NCI-H2081 treated with DMSO at 0.1 percent for 48 hours (cell line): ENCODE measurements around the gene RBBP8.

Experiments
- DNase-seq: peaks from one replicate; lab custom pipeline; 2025; lab: John Stamatoyannopoulos, UW

The RBBP8 gene

DNA sequence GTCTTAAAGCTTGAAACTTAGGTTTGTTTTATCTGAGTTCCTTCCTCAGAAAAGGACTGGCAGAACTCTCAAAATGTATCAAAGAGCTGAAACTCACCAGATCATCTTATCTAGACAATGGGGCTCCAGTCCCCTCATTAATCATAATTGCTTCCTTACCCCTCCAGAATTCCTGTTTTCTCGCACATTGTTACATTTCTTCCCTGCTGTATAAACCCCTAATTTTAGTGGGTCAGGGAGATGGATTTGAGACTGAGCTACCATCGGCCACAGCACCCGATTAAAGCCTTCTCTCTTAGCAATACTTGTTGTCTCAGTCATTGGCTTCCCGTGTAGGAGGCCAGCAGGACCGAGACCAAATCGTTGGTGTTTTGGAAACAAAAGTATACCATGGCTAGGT, 130.4 kb downstream of the RBBP8 start:
- DNase-seq, result no peak

DNA sequence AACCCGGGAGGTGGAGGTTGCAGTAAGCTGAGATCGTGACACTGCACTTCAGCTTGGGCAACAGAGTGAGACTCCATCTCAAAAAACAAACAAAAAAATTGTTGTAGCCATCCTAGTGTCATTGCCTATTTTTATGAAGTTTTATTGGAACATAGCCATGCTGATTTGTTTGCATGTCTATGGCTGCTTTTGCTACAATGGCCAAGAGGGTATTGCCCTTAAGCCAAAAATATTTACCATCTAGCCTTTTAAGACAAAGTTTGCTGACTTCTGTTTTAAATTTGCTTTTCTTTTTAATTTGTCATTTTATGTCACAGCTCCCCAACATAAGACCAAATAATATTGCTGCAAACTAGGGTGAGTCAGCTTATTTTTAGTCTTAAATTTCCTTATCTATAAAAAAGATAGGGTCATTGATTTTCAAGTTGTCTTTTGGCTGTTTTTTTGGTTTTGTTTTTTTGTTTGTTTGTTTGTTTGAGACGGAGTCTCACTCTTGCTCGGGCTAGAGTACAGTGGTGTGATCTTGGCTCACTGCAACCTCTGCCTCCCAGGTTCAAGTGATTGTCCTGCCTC, 132.2 kb downstream of the RBBP8 start:
- DNase-seq, result no peak

- DNase-seq, result no peak
These were observed 132.9 kb downstream of the RBBP8 start for GRCh38 chr18:23066060-23066459.

DNA sequence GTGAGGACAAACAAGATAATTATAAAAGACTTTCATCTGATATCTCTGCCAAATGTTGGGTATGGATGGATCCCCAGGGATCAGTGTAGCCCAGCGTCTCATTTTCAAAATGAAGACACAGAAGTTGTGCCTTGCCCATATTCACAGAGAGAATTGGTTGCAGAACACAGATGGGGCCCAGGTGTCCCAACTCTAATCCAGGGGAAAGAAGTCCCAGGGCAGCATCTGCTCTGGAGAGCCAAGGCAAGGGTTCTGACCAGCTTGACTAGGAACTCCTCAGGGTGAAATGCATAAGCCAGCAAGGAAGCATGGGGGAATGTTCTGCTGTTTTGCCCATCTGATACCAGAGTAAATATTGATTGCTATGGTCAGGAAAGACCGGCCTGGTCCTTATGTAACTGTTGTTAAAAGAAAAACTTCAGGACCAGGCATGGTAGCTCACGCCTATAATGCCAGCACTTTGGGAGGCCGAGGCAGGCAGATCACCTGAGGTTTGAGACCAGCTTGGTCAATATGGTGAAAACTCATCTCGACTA, 133.4 kb downstream of the RBBP8 start:
- no peak for DNase-seq

- DNase-seq, result no peak
These were observed 134.1 kb downstream of the RBBP8 start for GRCh38 chr18:23067236-23067635.

DNA sequence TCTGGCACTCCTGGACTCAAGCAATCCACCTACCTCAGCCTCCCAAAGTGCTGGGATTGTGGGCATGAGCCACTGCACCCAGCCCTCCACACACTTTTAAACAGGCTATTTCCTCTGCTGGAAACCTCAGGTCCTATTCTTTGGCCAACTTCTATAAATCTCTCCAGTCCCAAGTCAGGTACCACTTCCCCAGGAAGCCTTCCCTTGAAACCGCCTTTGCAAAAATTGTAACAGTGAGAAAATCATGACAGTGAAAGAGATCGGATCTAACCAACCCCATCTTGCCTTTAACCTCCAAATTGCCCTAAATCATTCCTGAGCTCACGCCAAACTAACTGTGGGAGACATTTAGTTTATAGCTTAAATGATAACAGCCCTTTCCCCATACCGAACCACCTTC, 134.9 kb downstream of the RBBP8 start:
- DNase-seq, result no peak

DNA sequence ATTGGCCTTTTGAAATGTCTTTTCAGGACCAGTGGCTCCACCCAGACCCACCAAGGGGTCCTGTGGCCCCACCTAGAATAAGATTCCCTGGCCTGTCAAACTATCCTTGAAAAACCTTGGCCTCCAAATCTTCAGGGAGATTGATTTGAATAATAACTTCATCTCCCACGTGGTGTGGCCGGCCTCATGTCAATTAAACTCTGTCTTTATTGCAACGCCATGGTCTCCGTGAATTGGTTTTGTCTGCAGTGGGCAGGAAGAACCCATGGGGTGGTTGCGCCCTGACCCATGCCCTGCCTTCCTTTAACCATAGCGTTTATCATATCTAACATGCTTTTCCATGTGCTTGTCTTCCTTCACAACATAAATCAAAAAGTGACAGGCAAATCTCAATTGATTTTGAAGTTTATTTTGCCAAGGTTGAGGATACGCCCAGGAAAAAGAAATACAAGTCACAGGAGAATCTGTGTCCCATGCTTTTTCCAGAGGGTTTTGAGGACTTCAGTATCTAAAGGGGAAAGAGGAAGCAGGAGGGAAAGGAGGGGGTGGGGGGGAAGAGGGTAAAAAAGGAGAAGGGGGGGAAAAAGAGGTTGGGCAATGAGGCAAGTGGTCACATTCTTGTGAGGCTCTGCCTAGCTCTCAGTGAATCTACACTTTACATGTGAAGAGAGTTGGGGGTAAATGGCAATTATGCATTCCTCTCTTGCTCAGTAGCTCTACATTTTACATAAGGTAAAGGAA, 135.6 kb downstream of the RBBP8 start:
- DNase-seq, result no peak

DNA sequence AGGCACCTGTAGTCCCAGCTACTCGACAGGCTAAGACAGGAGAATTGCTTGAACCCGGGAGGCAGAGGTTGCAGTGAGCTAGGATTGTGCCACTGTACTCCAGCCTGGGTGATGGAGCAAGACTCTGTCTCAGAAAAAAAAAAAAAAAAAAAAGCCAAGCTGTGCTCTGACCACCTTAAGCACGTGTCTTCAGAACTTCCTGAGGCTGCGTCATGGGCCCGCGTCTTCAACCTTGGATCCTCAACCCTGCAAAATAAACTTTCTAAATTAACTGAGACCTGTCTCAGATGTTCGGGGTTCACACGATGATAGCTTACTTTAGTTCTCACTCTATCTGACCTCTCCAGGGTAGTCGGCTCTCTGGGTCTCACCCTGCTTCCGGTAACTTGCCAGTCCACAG, 136.4 kb downstream of the RBBP8 start:
- DNase-seq, result no peak

GRCh38 chr18:23069898-23070297, 136.8 kb downstream of the RBBP8 start:
- DNase-seq, result no peak

DNA sequence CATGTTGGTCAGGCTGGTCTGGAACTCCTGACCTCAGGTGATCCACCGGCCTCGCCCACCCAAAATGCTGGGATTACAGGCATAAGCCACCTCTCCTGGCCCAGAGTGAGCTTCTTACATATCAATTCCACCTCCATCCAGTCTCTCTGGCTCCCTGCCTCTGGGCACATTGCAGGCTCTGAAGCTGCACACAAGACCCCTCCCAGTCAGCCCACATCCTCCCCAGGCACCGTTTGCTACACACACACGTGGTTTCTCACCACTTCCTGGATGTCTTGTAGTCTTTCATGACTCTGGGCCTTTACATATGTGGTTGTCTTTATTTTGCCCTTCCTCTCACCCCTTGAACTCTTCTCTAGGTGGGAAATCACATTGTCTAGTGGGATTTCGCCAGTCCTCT, 138.2 kb downstream of the RBBP8 start:
- DNase-seq, result no peak

DNA sequence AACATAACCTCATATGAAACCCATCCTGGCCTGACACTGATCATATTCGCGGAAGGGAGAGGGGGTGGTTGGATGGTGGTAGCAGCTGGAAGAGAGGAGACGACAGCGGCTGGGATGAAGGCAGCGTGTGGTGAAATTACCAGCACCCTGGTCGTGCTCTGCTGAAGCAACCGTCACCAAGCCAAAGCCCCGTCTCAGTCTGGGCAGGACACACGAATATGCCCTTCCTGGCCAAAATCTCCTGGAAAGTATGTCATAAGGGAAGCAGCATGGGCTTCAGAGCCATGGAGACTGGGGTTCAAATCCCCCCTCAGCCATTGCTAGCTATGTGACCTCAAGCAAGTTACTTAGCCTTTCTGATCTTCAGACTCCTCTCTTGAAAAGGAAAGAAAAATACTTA, 139.0 kb downstream of the RBBP8 start:
- no peak for DNase-seq

- no peak for DNase-seq
These were observed 141.0 kb downstream of the RBBP8 start for GRCh38 chr18:23073996-23074606.
